Peyer's patch (tissue), 4 donors: ENCODE measurements around the gene TBC1D10B.

ENCODE experiments used
- CTCF ChIP-seq, 6 experiments: fragments of 450-650 bp in 4 of 6; fragments of 200-600 bp in 2 of 6; sonication (generic) in 1 of 6; IDR thresholded peaks; one replicate each; pipeline ENCODE4 v1.5.1; 2017 to 2019; ENCODE audit warnings: antibody characterized with exemption in 6 of 6, mild to moderate bottlenecking in 3 of 6, moderate library complexity in 1 of 6
- POLR2A ChIP-seq, 2 donors: fragments of 450-650 bp; IDR thresholded peaks; one replicate each; pipeline ENCODE4 v1.5.1; 2017; ENCODE audit warnings: antibody characterized with exemption in 2 of 2, mild to moderate bottlenecking in 2 of 2, moderate library complexity in 2 of 2

GRCh38 chr16:30368792-30369090 lies 1.6 kb downstream of the TBC1D10B start:
- TF ChIP-seq CTCF (IDR thresholded peaks at IDR 0.05) (no peak), POLR2A (IDR thresholded peaks at IDR 0.05) (no peak)
